CD4-positive, alpha-beta T cell treated with Interferon alpha-2 for 1 hour (primary cell): ENCODE data around the gene NEURL4.

ENCODE experiments used
- DNase-seq, 2 donors: peaks; one replicate each; pipeline ENCODE4 v3.0.0-alpha.2; 2020 to 2022

NEURL4 gene

DNA sequence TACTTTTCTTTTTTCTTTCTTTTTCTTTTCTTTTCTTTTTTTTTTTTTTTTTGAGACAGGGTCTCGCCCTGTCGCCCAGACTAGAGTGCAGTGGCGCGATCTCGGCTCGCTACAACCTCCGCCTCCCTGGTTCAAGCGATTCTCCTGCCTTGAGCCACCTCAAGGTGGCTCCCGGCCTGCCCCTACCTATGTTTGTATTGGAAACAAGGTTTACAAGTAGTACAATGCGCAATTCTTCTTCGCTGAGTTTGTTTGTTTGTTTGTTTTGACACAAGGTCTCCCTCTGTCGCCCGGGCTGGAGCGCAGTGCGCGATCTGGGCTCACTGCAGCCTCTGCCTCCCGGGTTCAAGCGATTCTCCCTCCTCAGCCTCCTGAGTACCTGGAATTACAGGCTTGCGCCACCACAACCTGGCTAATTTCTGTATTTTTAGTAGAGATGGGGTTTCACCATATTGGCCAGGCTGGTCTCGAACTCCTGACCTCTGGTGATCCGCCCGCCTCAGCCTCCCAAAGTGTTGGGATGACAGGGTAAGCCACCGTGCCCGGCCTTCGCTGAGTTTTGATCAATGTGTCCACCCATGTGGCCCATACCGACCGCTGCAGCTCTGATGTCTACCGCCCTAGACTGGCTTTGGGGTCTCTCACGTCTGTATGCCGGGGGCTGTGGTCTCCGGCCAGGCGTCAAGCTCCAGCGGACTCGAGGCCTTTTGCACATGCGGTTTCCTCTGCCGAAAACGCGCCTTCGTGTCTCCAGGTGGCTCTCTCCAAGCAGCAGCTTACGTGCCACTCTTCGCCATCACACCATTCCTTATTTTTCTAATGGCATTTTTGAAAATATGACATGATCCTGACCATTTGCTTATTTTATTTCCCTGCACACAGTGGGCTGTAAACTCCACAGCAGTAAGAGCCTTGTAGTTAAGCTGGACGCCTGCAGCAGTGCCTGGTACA is 33.6 kb downstream of the NEURL4 start:
- DNase-seq: no peak

DNA sequence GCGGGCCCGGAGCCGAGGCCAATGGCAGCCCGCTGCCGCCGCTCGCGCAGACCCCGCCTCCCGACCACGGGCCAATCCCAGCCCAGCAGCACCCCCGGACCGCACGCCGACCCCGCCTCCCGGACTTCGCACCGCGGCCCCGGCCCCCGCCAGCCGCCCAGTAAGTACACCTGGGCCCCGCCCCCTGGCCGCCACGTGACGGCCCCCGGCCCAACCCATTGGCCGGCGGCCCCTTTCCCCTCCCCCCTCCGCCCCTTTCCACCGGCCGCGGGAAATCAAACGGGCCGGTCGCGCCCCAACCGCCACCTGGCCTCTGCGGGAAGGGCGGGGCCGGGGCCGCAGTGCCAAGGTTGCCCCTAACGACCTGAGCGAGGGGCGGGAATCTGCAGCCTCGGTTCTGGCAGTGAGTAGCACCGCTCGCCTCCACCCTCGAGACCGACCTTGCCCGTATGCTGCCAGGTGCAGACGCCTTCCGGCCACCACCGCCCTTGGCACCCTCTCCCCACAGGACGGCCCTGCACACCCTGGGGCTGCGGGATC is 34.5 kb downstream of the NEURL4 start, which contains the start of gene YBX2:
TSS of gene YBX2 (minus strand) at position 26 of the 540 bp plus-strand sequence. CDS start 139 bp downstream, outside the sequence.
- DNase-seq: peak; percentile 80 to 86

DNA sequence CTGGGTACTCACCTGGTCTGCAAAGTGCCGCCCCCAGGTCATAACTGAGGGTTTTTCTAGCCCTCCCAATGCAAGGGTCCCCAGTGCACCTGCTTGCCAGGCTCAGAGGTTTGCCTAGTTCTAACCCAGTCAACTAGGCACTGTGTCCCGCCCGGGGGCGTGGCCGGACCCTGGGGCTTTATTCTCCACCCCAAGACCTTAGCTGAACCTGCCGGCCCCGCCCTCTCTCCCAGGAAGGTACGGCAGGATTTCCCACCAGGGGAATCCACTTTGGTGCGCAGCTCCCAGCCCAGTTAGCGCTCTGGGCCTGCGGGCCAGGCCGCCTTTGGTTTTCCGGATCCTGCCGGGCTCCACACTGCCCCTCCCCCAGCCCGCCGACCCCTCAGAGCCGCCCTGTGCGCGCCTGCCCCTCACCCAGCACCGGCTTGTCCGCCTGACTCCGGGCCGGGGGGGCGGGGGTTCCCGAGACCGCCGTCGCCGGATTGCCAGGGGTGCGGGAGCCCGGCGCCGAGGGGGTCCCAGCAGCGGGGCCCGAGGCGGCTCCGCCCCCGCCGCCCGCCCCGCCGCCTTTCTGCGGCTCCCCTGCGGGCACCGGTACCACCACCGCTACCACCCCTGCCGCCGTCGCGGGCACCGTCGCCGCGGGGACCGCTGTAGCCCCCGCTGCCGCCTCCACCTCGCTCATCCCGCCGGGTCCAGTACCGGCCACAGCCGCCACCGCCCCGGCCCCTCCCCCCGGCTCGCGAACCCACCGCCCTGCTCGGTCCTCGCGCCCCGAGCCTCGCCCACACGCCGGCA is 35.1 kb downstream of the NEURL4 start:
- peak in 1 of 2 donors; percentile 30 for DNase-seq

DNA sequence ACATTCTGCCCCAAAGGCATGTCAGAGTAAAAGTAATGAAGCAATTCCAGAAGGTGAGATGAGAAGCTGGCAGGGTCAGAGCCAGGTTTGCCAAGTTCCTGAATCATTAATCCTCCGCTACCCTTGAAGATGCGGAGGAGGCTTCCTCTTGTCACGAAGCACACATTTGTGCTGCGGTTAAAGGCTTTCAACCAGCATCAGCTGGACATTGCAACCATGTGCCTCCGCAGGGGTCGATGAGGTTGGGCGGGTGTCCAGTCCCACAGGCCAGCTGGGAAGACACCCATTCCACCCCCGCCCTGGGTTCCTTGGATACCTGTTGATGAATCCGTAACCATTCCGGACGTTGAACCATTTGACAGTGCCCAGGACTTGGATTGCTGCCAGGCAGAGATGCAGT is 36.0 kb downstream of the NEURL4 start:
- DNase-seq: no peak

DNA sequence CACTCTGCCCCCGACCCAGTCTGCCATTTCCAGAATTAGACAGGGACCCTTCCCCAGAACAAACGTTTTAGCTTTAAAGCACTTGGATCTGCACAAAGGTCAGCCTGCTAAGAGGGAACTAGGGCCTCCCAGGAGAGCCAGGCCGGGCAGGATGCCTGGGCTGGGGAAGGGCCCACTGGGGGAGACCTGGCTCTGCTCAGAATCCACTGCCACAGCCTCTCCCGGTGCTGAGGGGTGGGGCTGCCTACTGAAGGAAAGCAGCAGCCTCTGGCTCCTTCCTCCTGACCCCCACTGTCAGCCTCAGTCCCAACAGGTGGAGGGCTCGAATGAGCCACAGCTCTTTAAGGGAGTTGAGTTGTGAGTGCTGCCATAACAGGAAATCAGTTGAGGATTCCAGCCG is 36.4 kb downstream of the NEURL4 start:
- no peak for DNase-seq

DNA sequence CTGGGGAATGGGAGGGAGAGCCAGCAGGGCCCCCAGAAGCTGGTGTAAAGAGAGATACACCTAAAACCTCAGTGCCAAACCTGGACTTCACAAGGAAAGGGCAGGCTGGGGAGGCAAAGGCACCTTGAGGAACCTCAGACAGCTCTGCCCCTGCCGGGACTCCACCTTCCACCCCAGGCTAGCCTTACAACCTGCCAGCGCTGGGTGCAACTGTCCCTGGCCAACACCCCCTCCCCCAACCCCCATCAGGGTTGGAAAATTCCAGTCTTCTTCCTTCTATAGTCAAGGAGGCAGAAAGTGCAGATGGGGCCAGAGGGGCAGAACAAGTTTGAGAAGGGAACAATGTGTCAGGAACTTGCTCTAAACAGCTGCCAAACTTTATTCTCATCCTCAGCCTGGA is 36.9 kb downstream of the NEURL4 start:
- no peak for DNase-seq

DNA sequence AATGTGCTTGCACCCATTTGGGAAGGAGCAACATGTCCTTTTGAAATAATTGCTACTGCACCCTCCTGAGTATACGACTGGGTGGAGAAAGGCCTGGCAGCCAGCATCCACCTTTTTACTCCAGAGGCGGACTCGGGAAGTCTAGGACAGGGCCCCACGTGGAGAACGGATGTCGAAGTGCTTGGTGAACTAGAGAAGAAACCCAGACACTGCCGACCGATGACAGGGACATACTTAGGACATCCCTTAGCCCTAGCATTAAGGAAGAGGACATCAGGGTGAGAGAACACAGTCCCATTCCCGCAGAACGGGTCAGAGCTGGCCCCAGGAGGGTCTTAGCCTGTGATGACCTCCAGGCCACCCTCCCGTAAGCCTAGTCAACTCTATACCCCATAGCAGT is 38.5 kb downstream of the NEURL4 start:
- no peak for DNase-seq

DNA sequence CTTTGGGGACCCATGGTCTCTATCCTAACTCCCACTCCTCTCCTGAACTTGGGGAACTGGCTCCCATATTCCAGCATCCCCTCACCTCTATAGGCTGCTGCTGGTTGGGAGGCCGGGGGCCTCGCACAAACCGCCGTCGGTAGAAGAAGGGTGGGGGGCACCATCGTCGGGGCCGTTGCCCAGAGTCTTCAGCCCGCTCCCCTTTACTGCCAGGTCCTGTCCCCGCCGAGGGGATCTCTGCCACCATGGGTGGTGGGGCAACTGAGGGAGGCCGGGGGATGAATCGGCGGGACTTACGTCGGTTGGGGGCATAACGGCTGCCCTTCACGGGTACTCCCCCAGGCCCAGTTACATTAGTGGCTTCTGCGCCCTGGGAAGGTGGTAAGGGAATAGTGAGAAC is 39.0 kb downstream of the NEURL4 start:
- DNase-seq: no peak

DNA sequence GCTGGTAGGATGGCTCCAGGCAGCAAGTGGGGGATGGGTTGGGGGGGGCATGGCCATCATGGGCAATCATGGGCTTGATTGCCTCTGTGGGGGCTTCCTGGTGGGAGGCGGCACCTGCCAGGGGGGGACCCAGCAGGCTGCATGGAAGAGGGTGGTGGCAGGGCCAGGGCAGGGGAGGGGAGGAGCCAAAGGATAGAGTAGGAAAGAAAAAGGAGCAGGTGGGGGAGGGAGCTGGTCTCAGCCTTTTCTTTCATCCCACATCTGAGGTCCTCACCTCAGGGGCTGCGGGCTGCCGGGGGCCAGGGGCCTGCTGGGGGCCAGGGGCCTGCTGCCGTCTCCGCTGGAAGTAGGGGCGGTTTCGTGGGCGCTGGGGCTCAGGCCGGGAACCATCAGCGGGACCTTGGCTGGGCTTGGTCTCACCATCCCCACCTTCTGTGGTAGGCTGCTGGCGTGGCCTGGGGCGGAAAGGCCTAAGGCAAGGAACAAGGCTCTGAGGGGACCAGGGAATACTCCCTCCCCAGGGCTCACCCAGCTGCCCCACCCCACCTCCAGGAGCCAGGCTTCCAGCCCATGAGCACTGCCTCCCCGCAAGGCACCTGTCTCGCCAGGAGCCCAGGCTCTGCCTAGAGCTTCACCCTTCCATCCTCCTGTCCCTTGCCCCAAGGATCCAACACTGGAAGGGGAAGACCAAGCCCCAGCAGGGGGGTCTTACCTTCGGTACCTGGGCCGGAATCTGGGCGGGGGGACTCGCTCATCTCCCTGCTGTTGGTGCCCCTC is 39.7 kb downstream of the NEURL4 start:
- no peak for DNase-seq

DNA sequence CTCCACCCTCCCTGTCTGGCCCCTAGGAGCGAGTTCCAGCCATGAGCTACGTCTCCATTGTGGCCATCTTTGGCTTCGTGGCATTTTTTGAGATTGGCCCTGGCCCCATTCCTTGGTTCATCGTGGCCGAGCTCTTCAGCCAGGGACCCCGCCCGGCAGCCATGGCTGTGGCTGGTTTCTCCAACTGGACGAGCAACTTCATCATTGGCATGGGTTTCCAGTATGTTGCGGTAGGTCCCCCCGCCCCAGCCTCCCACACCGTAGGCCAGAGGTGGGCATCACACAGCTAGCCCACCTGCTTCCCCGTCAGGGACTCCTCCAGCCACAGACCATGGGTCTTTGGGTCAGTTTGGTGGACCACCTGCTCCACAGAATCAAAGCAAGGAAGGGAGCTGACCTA is 43.5 kb downstream of the NEURL4 start:
- no peak for DNase-seq

DNA sequence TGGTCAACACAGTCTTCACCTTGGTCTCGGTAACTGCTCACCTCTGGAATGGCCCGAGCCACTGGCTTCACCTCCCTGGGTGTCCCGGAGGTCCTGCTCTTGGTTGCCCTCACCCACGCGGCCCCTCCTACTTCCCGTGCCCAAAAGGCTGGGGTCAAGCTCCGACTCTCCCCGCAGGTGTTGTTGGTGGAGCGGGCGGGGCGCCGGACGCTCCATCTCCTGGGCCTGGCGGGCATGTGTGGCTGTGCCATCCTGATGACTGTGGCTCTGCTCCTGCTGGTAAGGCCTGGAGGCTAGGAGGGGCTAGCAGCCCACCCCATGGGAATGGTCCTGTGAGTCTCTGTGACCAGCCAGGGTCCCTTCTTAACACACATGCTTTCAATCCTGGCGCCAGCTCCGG is 44.2 kb downstream of the NEURL4 start:
- no peak for DNase-seq

DNA sequence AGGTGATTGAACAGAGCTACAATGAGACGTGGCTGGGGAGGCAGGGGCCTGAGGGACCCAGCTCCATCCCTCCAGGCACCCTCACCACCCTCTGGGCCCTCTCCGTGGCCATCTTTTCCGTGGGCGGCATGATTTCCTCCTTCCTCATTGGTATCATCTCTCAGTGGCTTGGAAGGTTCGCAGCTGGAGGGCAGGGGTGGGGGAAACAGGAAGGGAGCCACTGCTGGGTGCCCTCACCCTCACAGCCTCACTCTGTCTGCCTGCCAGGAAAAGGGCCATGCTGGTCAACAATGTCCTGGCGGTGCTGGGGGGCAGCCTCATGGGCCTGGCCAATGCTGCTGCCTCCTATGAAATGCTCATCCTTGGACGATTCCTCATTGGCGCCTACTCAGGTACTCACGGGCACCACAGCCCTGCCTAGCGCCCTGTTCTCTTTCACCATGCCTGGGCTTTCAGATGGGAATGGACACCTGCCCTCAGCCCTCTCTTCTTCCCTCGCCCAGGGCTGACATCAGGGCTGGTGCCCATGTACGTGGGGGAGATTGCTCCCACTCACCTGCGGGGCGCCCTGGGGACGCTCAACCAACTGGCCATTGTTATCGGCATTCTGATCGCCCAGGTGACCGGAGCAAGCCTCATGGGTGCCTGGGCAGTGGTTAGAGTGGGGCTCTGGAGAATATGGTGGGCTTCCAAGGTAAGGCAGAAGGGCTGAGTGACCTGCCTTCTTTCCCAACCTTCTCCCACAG is 45.5 kb downstream of the NEURL4 start:
- DNase-seq: no peak

DNA sequence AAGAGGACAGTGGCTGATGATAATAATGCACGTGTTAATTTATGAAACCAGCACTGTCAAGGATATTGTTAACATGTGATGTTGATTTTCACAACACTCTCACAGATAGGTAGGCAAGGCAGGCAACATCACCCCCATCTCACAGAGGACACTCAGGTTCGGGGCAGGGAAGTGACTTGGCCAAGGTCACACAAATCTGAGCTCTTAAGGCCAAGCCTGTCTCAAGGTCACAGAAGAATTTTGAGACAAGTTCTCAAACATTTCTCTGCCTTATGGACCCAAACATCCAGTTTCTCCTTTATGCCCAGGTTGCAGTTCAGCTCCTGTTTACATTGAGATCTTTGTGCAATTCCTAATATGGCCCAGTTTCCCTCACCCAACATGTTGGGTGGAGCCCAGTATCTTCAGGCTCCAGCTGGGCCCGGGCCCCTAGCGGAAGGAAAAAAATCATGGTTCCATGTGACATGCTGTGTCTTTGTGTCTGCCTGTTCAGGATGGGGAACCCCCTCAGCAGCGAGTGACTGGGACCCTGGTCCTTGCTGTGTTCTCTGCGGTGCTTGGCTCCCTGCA is 46.3 kb downstream of the NEURL4 start:
- DNase-seq: no peak

DNA sequence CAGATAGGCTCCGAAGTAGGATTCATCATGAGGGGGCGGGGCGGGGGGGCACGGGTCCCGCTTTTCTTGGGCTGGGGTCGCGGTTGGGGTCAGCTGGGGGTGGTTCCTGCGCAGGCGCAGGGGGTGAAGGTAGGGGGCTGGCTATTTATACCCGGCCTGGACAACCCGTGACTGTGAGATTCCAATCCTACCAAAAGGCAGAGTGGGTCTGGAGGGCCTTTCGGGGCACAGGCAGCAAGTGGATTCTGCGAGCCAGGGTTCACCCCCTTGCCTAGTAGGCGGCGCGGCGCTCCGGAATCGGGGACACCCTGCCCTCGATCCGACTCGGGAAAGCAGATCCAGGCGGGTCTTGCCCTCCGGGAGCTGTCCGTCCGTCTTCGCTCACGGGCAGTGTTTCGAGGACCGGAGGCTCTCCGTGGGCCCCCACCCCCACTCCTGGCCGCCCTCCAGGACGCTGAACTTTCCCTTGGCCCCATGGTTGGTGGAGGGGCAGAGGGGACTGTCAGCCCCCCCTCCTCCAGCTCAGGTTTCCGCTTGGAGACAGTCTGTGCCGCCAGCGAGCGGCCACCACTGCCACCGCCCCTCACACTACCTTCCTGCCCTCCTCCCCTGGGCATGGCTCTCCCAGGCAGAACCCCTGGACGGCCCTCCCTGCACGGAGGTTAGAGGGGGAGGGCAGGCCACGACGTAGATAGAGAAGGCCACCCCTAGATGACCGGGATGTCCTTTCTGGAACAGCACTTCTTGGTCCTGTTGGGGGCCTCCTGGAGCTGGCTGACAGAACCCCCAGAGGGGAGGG is 47.0 kb downstream of the NEURL4 start:
- DNase-seq: no peak

DNA sequence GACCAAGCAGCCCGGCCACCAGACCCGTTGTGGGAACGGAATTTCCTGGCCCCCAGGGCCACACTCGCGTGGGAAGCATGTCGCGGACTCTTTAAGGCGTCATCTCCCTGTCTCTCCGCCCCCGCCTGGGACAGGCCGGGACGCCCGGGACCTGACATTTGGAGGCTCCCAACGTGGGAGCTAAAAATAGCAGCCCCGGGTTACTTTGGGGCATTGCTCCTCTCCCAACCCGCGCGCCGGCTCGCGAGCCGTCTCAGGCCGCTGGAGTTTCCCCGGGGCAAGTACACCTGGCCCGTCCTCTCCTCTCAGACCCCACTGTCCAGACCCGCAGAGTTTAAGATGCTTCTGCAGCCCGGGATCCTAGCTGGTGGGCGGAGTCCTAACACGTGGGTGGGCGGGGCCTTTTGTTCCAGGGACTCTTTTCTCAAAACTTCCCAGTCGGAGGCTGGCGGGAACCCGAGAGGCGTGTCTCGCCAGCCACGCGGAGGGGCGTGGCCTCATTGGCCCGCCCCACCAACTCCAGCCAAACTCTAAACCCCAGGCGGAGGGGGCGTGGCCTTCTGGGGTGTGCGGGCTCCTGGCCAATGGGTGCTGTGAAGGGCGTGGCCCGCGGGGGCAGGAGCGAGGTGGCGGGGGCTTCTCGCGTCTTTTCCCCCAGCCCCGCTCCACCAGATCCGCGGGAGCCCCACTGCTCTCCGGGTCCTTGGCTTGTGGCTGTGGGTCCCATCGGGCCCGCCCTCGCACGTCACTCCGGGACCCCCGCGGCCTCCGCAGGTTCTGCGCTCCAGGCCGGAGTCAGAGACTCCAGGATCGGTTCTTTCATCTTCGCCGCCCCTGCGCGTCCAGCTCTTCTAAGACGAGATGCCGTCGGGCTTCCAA is 47.8 kb downstream of the NEURL4 start, which contains the start of gene SLC2A4:
TSS of gene SLC2A4 (plus strand) at position 645 of the 879 bp plus-strand sequence. CDS start at position 862, 217 bp downstream.
- peak; percentile 88 to 90 for DNase-seq

DNA sequence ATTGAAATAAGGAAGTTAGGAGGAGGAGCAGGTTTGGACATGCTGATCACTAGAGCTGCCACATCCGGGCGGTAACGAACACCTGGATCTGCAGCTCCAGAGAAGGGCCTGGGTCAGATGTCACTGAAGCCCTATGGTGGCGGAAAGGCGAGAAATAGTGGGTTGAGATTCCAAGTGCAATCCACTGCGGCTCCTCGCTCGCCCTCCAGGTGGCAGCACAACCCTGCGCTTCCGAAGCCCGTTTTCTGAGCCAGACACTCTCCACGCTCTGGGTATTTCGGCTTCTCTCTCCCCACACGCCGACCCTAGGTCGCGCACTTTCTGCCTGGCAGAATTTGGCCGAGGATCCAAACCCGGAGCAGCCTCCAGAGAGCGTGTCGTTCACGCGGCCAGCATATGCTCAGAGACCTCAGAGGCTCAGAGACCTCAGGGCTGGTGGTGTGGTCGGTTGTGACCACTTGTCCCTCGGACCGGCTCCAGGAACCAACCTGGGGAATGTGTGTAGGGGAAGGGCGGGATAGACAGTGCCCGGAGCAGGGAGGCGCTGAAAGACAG is 48.5 kb downstream of the NEURL4 start:
- peak; percentile 79 to 90 for DNase-seq

DNA sequence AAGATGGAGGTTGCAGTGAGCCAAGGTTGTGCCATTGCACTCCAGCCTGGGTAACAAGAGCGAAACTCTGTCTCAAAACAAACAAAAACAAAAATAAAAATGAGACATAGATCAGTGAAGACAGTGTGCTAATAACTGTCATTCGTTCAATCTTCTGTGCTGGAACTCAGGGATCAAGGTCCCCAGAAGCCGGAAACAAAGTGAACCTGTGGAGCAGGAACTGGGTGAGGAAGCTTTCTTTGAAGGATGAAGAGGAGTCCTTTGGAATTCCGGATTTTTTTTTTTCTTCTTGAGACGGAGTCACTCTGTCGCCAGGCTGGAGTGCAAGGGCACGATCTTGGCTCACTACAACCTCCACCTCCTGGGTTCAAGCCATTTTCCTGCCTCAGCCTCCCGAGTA is 49.7 kb downstream of the NEURL4 start:
- no peak for DNase-seq

DNA sequence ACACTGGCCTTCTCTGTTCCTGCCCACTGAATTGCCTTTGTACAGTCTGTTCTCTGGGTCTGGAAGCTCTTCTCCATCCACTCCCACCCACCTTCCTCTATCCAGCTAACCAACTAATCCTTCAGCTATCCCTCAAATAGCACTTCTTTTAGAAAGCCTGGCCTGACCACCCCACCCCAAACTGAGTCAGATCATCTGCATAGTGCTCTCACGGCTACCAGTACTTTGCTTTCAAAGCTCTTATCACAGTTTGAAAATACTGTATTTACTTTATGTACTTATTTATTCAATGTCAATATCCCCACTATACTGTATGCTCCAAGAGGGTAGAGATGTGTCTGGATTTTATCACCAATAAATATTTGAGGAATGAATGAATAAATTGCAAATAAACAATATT is 62.4 kb downstream of the NEURL4 start:
- DNase-seq: no peak
